Measurements from ENCODE around the gene KCTD14. TPM values are rescaled to one million over a fixed set of nuclear protein-coding genes. Genes with fewer than 3 reads are reported as not detected.
"Not testable (repeated sequence)": the region's sequence is repeated elsewhere in the genome, so short reads cannot be mapped to it uniquely, and the experiment has no call there.

Gene KCTD14
- not detected for total RNA-seq

- DNase-seq = no peak
These were observed at the start of gene KCTD14 for GRCh38 chr11:78022397-78023396. Gene KCTD14 (minus strand): TSS chr11:78023276. CDS start chr11:78023249, 27 bp downstream.

GRCh38 chr11:78072455-78072854 is 49.4 kb upstream of the KCTD14 start:
- DNase-seq = no peak

- no peak for DNase-seq
These were observed 48.6 kb upstream of the KCTD14 start for GRCh38 chr11:78071717-78072116.

- no peak for DNase-seq
These were observed 47.5 kb upstream of the KCTD14 start for GRCh38 chr11:78070621-78071020.

- DNase-seq = no peak
These were observed 46.4 kb upstream of the KCTD14 start for GRCh38 chr11:78069465-78069864.

- no peak for DNase-seq
These were observed 44.6 kb upstream of the KCTD14 start for GRCh38 chr11:78067704-78068103.

- DNase-seq = no peak
These were observed 43.4 kb upstream of the KCTD14 start for GRCh38 chr11:78066471-78066870.

GRCh38 chr11:78065203-78065602 is 42.1 kb upstream of the KCTD14 start:
- no peak for DNase-seq

GRCh38 chr11:78063440-78064181 is 40.5 kb upstream of the KCTD14 start, which contains the start of gene THRSP:
Gene THRSP (plus strand): TSS chr11:78063861. CDS start chr11:78063882, 21 bp downstream.
- no peak for DNase-seq

- no peak for DNase-seq
These were observed 39.6 kb upstream of the KCTD14 start for GRCh38 chr11:78062671-78063070.

- DNase-seq = no peak
These were observed 38.8 kb upstream of the KCTD14 start for GRCh38 chr11:78061921-78062311.

GRCh38 chr11:78061088-78061920 is 38.2 kb upstream of the KCTD14 start:
- DNase-seq = no peak

- DNase-seq = no peak
These were observed 37.5 kb upstream of the KCTD14 start for GRCh38 chr11:78060533-78060932.

- DNase-seq = not testable (repeated sequence)
These were observed 36.8 kb upstream of the KCTD14 start for GRCh38 chr11:78059749-78060328.

GRCh38 chr11:78057462-78058055 is 34.5 kb upstream of the KCTD14 start:
- no peak for DNase-seq

GRCh38 chr11:78056093-78056492 is 33.0 kb upstream of the KCTD14 start:
- no peak for DNase-seq

GRCh38 chr11:78054971-78055370 is 31.9 kb upstream of the KCTD14 start:
- DNase-seq = no peak

- no peak for DNase-seq
These were observed 28.1 kb upstream of the KCTD14 start for GRCh38 chr11:78050964-78051831.

GRCh38 chr11:78049348-78049747 is 26.3 kb upstream of the KCTD14 start:
- DNase-seq = no peak

- no peak for DNase-seq
These were observed 25.5 kb upstream of the KCTD14 start for GRCh38 chr11:78048561-78048960.

- no peak for DNase-seq
These were observed 23.4 kb upstream of the KCTD14 start for GRCh38 chr11:78046486-78046854.
